GM12874 (cell line): ENCODE results near the gene TMC1.

Source experiments
- CTCF ChIP-seq: IDR thresholded peaks from 2 replicates; pipeline ENCODE4 v1.5.1; 2011; ENCODE audit warnings: low read depth, mild to moderate bottlenecking, control low read depth, low read length, moderate library complexity; ENCODE audit not compliant: insufficient read depth

Gene TMC1

DNA sequence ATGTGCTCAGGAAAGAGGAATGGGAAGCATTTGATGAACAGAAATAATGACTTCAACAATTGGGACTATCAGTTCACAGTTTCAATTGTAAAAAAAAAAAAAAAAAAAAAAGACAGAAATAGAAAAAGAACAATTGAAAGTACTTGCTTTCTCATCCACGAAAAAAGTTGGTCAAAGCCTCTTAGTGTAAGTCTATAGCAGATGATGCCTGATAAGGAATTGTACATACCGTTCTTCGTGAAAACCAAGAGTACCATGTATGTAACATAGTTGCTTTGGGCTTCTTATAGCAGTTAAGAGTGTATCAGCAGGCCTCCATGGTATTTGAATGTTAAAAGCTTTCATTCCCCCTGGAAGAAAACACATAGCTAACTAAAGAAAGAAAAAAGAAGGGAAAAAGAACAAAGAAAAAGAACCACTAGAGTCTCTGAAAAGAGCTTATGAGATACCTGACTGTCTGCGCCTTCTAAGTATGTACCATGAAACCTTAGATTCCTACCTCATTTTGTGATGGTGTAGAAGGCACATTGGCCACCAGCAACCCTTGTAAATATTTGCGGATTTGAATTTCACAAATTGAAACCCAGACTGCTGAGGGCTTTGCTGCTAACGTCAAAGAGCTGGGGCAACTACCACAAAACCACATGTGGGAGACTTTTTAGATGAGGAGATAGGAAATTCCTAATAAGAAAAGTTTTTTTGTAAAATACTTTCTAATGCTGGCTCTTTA, 75.2 kb downstream of the TMC1 start:
- no peak for TF ChIP-seq CTCF

DNA sequence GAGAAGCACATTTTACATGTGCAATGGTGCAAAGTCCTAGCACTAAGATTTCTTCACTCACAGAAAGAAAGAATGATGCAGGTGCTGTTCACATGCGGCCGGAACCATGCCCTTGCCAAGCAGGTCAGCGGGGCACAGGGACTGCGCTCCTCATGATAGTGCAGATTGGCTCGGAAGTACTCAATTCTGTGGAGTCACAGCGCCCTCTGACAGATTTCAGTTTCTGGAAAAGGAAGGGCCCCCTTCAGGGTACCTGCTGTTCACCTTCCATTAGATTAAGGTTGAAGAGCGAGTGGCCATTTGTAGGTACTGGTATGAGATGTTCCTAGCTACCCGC, 75.7 kb downstream of the TMC1 start:
- no peak for TF ChIP-seq CTCF

DNA sequence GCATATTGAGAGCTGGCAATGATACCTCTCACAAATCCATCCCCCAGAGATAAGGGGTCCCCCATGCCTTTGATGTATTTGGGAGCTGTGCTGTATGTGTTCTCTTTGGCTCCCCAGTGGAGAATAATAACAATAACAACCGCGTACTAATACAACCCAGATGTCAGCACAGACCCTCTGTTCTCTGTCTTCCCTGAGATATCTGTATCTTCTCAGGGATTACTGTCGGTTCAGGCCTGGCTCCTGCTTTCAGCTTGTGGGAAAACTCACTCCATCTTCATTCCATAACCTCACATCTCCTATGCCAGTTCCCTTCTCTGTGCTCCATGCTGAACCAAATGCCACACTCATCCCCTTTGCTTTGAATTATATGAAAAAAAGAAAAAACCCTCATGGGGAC, 76.2 kb downstream of the TMC1 start:
- TF ChIP-seq CTCF: no peak

DNA sequence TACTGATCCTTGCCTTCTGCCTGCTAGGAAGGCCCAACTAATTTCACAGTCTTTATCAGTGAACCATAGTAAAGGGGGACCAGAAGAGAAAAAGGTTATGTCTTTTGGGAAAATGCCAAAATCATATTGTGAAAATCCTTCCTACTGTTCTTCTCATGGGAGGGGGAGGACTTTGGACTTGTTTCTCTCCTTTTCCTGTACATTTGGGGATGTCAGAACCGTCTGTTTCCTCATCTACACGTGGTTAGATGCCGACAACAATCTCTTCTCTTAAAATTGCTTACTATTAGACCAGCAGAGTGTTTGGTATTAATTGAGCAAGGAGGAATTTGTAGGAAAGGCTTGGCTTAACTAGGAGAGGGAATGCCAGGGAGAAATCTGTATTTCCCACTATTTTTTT, 77.2 kb downstream of the TMC1 start:
- no peak for TF ChIP-seq CTCF

GRCh38 chr9:72599874-72600534, 78.6 kb downstream of the TMC1 start:
- no peak for TF ChIP-seq CTCF

DNA sequence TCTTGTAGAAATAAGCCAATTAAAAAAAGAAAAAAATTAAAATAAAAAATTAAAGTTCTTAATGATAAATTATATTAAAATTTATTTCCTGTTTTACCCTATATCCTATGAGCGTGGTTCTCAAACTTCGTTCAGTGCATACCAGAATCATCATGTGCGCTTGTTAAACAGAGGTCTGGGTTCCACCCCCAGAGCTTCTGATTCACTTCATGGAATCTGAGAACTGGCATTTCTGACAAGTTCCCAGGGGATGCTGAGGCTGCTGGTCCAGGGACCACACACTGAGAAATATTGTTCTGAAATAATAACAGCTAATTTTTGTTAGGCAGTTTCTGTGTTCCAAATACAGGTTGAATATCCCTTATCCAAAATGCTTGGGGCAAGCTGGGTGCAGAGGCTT, 79.3 kb downstream of the TMC1 start:
- TF ChIP-seq CTCF: no peak

DNA sequence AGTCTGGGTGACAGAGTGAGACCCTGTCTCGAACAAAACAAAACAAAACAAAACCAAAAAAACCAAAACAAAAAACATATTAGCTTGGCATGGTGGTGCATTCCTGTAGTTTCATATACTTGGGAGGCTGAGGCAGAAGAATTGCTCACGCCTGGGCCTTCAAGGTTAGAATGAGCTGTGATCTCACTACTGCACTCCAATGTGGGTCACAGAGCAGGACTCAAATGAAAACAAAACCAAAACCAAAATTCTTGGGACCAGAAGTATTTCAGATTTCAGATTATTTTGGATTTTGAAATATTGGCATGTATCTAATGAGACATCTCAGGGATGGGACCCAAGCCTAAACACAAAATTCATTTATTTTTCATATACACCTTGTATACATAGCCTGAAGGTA, 80.2 kb downstream of the TMC1 start:
- no peak for TF ChIP-seq CTCF
